ENCODE measurements around the gene IL2RA. TPM values are rescaled to one million over a fixed set of nuclear protein-coding genes. Genes with fewer than 3 reads are reported as not detected.

The IL2RA gene
- total and polyA plus RNA-seq, 9 of the 15 experiments (the other 6 are each of a cell fraction or from before 2014, with no cell fraction given): 0.95 TPM; not detected in 8

DNA sequence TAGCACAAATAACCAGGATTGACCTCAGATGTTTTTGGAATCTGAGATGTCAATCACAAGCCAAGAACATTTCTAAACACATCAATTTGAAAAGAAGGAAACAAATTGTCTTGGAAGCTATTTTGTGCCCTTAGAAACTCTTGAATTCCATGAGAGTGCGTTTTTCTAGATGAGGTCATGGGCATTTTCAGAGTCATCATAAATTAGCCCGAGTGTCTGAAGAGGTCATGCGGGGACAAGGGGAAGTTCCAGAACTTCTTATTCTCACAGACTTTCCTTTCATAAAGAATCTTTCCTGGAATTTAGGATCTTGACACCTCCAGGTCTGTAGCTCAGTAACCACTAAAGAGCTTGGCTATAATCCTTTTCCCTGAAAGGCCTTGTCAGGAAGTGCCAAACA lies 28.2 kb downstream of the IL2RA start (continued):
- TF ChIP-seq FOXM1 (IDR thresholded peaks at IDR 0.05; ENCODE audit: low read depth): no peak
- TF ChIP-seq FOXM1 (CRISPR knock-in tag; IDR thresholded peaks at IDR 0.05; ENCODE audit: low read depth): no peak

DNA sequence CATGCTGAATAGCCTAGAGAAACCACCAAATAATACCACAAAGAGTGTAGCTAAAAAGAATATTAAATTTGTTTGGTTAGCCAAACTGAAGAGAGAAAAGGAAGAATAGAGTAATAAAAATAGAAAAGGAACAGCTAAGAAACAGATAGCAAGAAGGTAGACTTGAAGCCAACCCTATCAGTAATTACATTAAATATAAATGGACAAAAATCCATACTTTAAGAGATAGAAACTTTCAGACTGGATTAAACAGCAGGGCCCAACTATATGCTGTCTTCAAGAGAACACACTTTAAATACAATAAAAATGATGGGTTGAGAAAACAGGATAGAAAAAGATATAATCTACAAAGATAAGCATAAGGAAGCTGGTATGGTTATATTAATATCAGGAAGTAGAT lies 31.2 kb downstream of the IL2RA start:
- intact Hi-C loops (cut with micrococcal nuclease): no loop called here
- ChIA-PET POLR2A (no interaction called here), CTCF (ENCODE audit: low intra/inter-chr PET ratio) (no interaction called here)
- no peaks in the 10 kb centered on the region for H3K9me3 ChIP-seq (replicated peaks; ENCODE audit: control insufficient read depth, insufficient read depth, low read depth, low read length)
- peaks cover 5 to 8% of the 10 kb centered on the region in 2 experiments; a peak in 4 of 5 replicates for H3K27me3 ChIP-seq (ENCODE audit: control insufficient read depth in 2 of 2, insufficient read depth in 2 of 2, low read length in 2 of 2)
- DNase-seq (ENCODE audit: extremely low read depth in 1 of 4, low spot score in 3 of 4) (no peak), ATAC-seq (no peak), FAIRE-seq (no peak)
- no peaks in the 10 kb centered on the region for H4K20me1 ChIP-seq (replicated peaks; ENCODE audit: control insufficient read depth, insufficient read depth, low read length)
- H3K9ac ChIP-seq (ENCODE audit: insufficient read depth in 1 of 2, low read depth in 2 of 2, low read length in 2 of 2): no peak overlapping the region
- H2AFZ ChIP-seq (ENCODE audit: low read depth, low read length): no peak overlapping the region
- H3K36me3 ChIP-seq (ENCODE audit: control insufficient read depth, insufficient read depth, low read length): no peaks in the 10 kb centered on the region
- no peaks in the 10 kb centered on the region for H3K79me2 ChIP-seq (ENCODE audit: control insufficient read depth, insufficient read depth, low read length)
- no peaks in the 10 kb centered on the region for H3K9me1 ChIP-seq (ENCODE audit: control insufficient read depth, insufficient read depth, low read length)
- no peak overlapping the region for H3K4me3 ChIP-seq
- H3K27ac ChIP-seq (ENCODE audit: extremely low read depth, low read depth, low read length): no peak overlapping the region
- no TSS peak for BruUV-seq (replicated peaks)
- no peak for TF ChIP-seq CBX1 (IDR thresholded peaks at IDR 0.05; ENCODE audit: low read depth)
- TF ChIP-seq ZNF354B (CRISPR knock-in tag; IDR thresholded peaks at IDR 0.05): peak; percentile 79
- peak; percentile 5 for TF ChIP-seq RBM25 (IDR thresholded peaks at IDR 0.05; ENCODE audit: low read depth, low read length, severe bottlenecking)
- peak; percentile 99 for TF ChIP-seq ZNF507 (tag; conservative IDR thresholded peaks at IDR 0.05)
- no peak for TF ChIP-seq LCOR (CRISPR knock-in tag; IDR thresholded peaks at IDR 0.05)
- in situ Hi-C loops (cut with MboI): no loop called here
- peaks cover 0 to 6% of the 10 kb centered on the region in 2 experiments; a peak in 3 of 5 replicates for H3K4me1 ChIP-seq (replicated peaks in 1 of 2; ENCODE audit: control insufficient read depth in 2 of 2, insufficient read depth in 2 of 2, low read length in 2 of 2)
- H3K4me2 ChIP-seq (ENCODE audit: insufficient read depth, low read length): no peak overlapping the region
